ENCODE data around the gene MANSC4.
"Not testable (repeated sequence)": the region's sequence is repeated elsewhere in the genome, so short reads cannot be mapped to it uniquely, and the experiment has no call there.

Gene MANSC4

DNA sequence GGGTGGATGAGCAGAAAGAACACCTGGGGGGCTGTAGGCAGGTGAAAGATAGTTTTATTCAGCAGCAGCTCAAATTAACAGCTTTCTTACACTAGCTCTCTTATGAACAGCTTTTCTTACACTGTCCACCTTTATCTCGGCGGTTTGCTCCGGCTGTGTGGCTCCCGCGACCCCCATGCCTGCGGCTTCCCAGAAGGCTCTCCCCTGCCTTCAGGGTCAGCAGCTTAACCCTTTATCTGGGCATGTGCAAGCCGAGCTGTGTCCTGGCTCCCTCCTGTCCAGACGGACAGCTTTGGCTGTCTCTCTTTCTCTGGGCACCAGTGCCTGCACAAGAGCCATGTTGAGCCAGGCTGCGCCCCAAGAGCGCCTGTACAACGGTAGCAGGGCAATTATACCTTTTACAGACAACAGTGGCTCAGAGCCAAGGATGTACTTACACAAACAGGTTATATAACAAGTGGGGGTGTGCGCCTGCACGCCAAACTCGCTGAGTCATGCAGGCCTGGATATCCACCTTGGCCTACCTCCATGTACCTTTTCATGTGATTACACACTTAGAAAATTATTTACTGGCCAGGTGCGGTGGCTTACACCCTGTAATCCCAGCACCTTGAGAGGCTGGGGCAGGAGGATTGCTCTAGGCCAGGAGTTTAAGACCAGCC is 28.5 kb downstream of the MANSC4 start:
- DNase-seq = no peak

DNA sequence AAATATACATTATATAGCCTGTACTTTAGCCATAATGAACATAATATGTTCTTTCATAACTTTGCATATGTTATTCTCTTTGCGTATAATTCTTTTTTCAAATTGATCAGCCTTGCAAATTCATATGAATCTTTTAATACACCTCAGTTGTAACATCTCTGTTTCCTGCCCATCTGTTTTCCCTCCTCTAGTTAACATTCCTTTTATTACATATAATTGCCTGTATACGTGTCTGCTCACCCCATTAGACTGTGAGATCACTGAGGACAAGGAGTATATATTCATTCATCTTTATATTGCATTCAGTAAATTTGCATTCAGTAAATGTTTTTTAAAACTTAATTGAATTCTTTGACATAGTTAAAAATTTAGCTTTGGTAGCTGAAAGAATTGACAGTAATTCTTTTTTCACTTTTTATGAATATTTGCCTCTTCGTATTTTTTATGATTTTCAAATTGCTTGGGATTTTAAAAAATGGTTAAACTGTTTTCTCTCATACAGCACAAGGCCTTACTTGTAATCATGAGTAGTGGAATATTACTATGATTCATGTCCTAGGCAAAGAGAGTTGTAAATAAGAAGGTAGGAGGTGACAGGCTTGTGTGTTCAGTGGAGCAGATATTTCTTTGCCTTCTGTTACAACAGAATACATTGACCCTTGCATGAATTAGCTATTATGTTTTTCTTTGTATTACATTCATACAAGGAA is 32.8 kb downstream of the MANSC4 start:
- no peak for DNase-seq

DNA sequence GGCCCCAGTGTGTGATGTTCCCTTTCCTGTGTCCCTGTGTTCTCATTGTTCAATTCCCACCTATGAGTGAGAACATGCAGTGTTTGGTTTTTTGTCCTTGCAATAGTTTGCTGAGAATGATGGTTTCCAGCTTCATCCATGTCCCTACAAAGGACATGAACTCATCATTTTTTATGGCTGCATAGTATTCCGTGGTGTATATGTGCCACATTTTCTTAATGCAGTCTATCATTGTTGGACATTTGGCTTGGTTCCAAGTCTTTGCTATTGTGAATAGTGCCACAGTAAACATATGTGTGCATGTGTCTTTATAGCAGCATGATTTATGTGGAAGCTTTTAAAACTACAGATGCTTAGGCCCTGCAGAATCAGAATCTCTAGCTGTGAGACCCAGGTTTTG is 34.3 kb downstream of the MANSC4 start:
- DNase-seq = not testable (repeated sequence)

DNA sequence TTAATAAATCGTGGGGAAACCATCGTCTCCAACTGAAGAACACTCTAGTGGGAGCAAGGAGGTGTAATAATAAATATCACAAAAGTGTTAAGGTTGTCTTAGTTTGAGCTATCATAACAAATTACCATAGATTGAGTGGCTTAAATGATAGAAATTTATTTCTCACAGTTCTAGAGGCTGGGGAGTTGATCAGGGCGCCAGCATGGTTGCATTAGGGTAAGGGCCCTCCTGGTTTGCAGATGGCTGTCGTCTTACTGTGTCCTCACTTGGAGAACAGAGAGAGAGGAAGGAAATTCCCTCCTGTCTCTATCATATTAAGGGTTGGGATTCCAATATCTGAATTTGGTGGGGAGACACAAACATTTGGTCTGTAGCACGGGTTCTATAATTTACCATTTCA is 36.4 kb downstream of the MANSC4 start:
- DNase-seq = no peak

DNA sequence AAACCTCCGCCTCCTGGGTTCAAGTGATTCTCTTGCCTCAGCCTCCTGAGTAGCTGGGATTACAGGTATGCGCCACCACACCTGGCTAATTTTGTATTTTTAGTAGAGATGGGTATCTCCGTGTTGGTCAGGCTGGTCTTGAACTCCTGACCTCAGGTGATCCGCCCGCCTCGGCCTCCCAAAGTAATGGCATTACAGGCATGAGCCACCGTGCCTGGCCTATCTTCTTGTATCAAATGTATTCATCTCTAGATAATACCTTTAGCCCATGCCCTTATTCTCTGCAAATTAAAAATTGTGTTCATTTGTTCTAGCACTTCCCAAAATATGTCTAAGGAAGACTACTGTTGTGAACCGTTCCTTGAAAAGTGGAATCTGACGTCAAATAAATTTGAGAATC is 45.7 kb downstream of the MANSC4 start:
- DNase-seq = not testable (repeated sequence)

DNA sequence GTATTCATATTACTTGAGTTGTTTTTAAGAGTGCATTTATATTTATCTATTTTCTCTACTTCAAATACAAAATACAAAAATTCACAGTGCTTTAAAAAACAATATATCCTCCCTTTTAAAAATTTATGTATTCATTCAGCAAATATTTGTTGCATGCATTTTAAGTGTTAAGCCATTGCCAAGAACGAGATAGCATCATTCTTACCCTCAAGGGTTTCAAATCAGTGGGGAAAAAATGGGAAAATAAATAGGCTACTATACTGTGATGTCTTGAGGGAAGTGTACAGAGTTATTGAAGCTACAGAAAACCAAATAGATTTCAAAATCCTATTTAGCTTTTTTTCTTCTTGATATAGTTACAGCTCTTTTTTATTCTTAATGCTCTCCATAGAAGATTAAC is 46.2 kb downstream of the MANSC4 start:
- no peak for DNase-seq

DNA sequence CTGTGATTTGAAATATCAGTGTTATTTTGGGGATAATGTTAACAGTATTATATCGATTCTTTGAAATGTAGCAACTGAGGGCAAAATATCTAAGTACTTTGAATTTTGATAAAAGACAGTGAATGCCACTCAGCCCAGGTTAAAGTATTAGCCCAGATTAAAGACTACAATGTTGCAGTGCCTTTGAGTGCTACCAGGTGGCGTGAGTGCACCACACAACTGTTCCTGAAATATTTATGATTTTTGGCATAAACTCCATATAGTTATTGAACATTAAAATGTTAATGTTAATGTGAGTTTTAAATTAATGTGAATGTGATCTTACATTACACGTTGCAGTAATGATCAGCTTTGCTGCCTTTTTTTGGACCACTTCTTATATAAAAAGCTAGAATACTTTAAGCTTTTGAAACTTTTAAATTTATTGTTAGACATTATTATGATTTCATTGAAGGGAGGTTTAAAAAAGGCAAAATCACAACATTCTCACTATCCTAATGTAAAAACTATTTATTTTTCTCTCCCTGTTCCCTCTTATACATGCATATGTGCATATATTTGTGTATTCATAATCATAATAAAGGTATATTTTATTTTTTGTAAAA is 46.9 kb downstream of the MANSC4 start:
- DNase-seq = peak in 2 of 5 donors; percentile 19 to 32

DNA sequence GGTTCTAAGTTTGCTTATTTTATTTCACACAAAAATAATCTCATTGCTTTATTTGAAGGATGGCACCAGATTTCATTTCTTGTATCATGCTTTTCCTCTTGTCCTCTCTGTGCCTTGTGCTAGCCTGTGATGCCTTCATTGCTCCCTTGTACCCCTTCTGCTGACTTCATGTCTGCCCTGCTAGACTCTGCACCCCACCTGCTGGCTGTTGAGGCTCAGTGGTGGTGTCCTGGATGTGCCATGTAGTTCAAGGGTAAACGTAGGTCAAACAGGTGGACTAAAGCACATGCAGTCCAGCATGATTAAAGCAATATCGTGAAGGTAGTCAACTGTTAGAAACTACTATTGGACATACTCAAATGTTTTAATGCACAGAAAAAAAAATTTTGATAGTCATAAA is 47.8 kb downstream of the MANSC4 start:
- peak in 1 of 5 donors; percentile 6 for DNase-seq

DNA sequence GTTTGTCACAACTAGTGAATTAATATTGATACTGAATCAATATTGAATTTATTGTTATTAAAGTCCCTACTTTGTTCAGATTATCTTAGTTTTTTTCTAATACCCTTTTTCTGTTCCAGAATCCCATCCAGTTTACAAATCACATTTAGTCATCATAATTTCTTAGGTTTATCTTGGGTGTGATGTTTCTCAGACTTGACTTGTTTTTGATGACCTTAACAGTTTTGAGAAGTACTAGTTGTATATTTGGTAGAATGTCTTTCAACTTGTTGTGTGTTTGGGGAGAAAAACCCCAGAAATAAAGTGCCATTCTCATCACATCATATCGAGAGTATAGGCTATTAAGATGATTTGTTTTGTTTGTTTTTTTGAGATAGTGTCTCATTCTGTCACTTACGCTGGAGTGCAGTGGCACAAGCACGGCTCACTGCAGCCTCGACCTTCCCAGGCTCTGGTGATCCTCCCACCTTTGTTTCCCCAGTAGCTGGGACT is 49.9 kb downstream of the MANSC4 start:
- DNase-seq = no peak

DNA sequence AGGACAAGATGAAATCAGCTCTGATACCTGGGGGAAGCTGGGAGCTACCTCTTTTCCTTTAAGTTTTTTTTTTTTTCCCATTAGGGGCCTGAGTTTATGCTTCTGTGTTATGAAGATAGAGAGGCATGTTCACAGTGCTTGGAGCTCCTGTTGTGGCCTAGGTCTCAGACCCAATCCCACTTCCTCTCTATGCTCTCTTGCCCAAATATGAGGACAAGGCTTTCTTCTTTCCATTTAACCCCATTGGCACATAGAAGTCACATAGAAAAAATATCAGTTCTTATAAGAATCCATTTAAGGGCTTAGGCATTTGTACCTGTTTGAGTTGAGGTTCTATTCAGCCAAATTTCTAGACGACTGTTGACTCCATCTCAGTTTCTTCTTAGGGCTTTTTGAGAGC is 56.8 kb downstream of the MANSC4 start:
- no peak for DNase-seq
